Thoracic aorta (tissue), 2 donors: ENCODE measurements around the gene ITGA5. TPM values are rescaled to one million over a fixed set of nuclear protein-coding genes. Genes with fewer than 3 reads are reported as not detected.

Experiments
- ATAC-seq: fragments of 150-250 bp; one replicate; pipeline ENCODE4 v1.8.0; 2017; ENCODE audit warnings: low read depth; ENCODE audit not compliant: insufficient number of reproducible peaks, low FRiP score
- DNase-seq: peaks from one replicate; pipeline ENCODE4 v3.0.0-alpha.2; 2020; ENCODE audit warnings: low spot score
- H3K27ac ChIP-seq, 2 donors: fragments of 200-600 bp; sonication (generic); 1 replicate in 1 of 2; 2 replicates in 1 of 2; pipeline ENCODE4 v1.5.1; 2016; ENCODE audit warnings: mild to moderate bottlenecking in 2 of 2, moderate library complexity in 2 of 2
- H3K27me3 ChIP-seq: fragments of 200-600 bp; sonication (generic); replicated peaks from 2 replicates; pipeline ENCODE4 v1.6.0; 2016; ENCODE audit warnings: mild to moderate bottlenecking; ENCODE audit not compliant: insufficient read depth
- H3K36me3 ChIP-seq: fragments of 200-600 bp; sonication (generic); one replicate; pipeline ENCODE4 v1.5.1; 2016
- H3K4me1 ChIP-seq, 2 donors: fragments of 200-600 bp; sonication (generic); 1 replicate in 1 of 2; 2 replicates in 1 of 2; pipeline versions ENCODE4 v1.5.1 to v1.6.0; 2016; ENCODE audit warnings: low read depth in 2 of 2, mild to moderate bottlenecking in 1 of 2; ENCODE audit not compliant: control insufficient read depth in 1 of 2
- H3K4me3 ChIP-seq: fragments of 200-600 bp; sonication (generic); 2 replicates; pipeline ENCODE4 v1.5.1; 2016; ENCODE audit warnings: mild to moderate bottlenecking
- H3K9me3 ChIP-seq: fragments of 200-600 bp; sonication (generic); 2 replicates; pipeline ENCODE4 v1.5.1; 2016
- CTCF ChIP-seq: fragments of 200-600 bp; sonication (generic); IDR thresholded peaks from one replicate; pipeline ENCODE4 v1.5.1; 2019; ENCODE audit warnings: antibody characterized with exemption
- total RNA-seq, 2 donors: library from RNA; depleted of rRNA; stranded (reverse); fragments of >200 nt; gene quantifications; one replicate each; pipeline versions ENCODE4 v1.1.0 to v1.2.3, GENCODE V29; 2016

The ITGA5 gene
- total RNA-seq, 2 donors from 2014 or later = 752 to 847 TPM

DNA sequence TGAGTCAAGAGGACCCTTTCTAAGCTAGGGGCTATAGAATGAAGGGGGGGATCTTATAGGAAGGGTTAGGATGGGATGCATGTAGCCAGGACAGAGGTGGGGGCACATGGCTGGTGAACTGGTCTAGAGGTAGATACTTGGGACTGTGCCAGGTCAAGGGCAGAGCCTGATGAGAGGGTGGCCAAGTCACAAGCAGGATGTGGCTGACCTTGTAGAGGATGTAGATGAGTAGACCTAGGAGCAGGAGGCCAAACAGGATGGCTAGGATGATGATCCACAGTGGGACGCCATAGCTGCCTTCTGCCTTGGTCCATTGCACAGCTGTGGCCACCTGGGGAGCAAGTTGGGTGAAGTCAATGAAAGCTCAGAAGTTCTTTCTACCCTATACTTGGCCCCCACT, 21.9 kb downstream of the ITGA5 start:
- H3K27ac ChIP-seq = no peak overlapping the region
- peaks cover 0 to 8% of the 10 kb centered on the region in 2 donors for H3K4me1 ChIP-seq
- no peak overlapping the region for H3K4me3 ChIP-seq
- no peak for TF ChIP-seq CTCF
- peaks cover 79% of the 10 kb centered on the region for H3K36me3 ChIP-seq
- no peaks in the 10 kb centered on the region for H3K9me3 ChIP-seq
- no peak for ATAC-seq
- DNase-seq = no peak
- H3K27me3 ChIP-seq = no peaks in the 10 kb centered on the region

- Histone ChIP-seq H3K36me3 (peaks cover 63% of the 10 kb centered on the region), H3K27me3 (no peaks in the 10 kb centered on the region), H3K9me3 (no peaks in the 10 kb centered on the region), H3K4me3 (no peak overlapping the region), H3K27ac (no peak overlapping the region), H3K4me1 (peaks cover 0 to 14% of the 10 kb centered on the region in 2 donors)
- ATAC-seq = no peak
- TF ChIP-seq CTCF = no peak
- DNase-seq = no peak
Measured at GRCh38 chr12:54395545-54395944, 23.5 kb downstream of the ITGA5 start.

- H3K27me3 ChIP-seq = no peaks in the 10 kb centered on the region
- ATAC-seq (no peak), DNase-seq (no peak)
- no peak overlapping the region for H3K4me3 ChIP-seq
- no peak for TF ChIP-seq CTCF
- peak overlapping the region in 1 of 2 donors; percentile 62 for H3K27ac ChIP-seq
- H3K4me1 ChIP-seq = peaks cover 0 to 14% of the 10 kb centered on the region in 2 donors
- H3K9me3 ChIP-seq = no peaks in the 10 kb centered on the region
- peaks cover 58% of the 10 kb centered on the region for H3K36me3 ChIP-seq
Measured at GRCh38 chr12:54394986-54395385, 24.1 kb downstream of the ITGA5 start.

GRCh38 chr12:54394281-54394719, 24.8 kb downstream of the ITGA5 start:
- Histone ChIP-seq H3K27me3 (no peaks in the 10 kb centered on the region), H3K36me3 (peaks cover 51% of the 10 kb centered on the region), H3K27ac (no peak overlapping the region), H3K4me3 (no peak overlapping the region), H3K4me1 (peaks cover 0 to 14% of the 10 kb centered on the region in 2 donors), H3K9me3 (no peaks in the 10 kb centered on the region)
- DNase-seq (no peak), ATAC-seq (no peak)
- TF ChIP-seq CTCF = peak; percentile 62

DNA sequence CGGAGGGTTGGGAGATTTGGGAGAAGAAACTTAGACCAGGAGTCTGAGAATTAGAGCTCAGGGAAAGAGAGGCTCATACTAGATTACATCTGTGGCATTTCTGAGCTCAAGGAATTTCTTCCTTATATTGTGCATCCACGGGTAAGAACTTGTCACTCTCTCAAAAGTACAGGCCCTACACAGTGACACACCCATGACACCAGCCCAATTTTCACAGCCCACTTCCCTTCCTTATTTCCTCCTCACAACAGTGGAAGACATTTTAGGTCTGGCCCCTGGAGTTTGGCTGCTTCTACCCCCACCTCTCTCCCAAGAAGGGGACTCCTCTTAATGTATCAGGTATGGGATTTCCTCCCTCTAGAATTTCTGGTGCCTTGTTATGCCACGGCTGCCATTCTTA, 25.3 kb downstream of the ITGA5 start:
- Histone ChIP-seq H3K4me1 (peaks cover 0 to 14% of the 10 kb centered on the region in 2 donors), H3K27me3 (no peaks in the 10 kb centered on the region), H3K36me3 (peaks cover 45% of the 10 kb centered on the region), H3K4me3 (no peak overlapping the region), H3K27ac (no peak overlapping the region), H3K9me3 (no peaks in the 10 kb centered on the region)
- no peak for ATAC-seq
- no peak for TF ChIP-seq CTCF
- DNase-seq = no peak
